Nucleus accumbens (tissue), 56 donors: ENCODE results near the gene POGLUT3.

Source experiments
- DNase-seq, 56 donors: peaks; one replicate each; lab custom pipeline; 2025; lab: John Stamatoyannopoulos, UW

POGLUT3 gene

GRCh38 chr11:108508653-108509593 lies 10.7 kb upstream of the POGLUT3 start:
- no peak for DNase-seq

DNA sequence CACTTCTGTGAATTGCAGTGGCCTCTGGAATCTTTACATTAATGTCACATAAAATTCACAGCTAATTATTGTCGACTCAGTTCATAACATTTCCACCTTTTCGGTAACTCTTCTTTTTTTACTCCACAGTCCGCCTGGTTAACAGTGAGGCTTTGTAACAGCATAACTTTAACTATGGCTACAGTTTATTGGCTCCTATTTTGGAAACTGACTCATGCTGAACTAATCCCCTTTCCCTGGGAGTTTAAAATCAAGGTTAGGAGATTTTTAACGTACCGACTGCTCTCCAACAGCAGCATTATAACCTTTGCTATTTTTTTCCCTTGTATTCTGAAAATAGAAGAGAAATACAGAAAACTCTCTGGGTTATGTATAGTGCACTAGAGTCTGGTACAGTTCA lies 3.2 kb upstream of the POGLUT3 start:
- no peak for DNase-seq

DNA sequence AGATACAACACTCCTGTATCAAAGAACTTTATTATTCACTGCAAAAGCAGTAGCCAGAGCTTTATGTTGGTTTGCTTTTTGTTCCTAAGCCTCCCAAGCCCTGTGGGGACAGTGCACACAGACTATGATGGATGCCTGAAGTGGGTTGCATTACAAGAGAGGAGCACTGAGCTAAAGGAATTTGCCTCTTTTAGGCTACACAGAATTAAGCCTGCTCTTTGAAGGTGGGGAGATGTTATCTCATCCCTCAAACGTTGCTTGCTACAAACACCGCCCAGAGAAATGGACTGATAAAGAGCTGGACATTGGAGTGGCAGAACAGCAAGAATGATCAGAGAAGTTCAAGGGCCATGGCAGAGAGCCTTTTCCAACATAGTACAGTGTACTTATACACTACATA lies 2.5 kb upstream of the POGLUT3 start:
- DNase-seq: no peak

DNA sequence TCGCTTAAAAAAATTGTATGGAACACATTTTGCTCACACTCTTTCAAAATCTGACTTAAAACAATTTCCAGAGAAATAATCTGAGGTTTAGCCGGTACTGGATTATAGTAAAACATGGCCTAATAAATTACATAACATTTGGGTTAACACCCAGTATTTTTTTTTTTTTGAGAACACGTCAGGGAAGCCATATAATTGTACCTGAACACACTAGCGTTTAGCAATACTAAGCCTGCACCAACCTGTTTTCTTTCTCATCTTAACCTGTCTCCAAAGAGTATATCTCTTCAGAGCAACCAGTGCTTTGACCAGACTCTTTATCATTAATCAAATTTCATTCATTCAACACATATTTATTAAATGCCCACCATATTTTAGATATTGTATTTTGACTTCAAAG lies 2.0 kb upstream of the POGLUT3 start:
- DNase-seq: no peak

GRCh38 chr11:108498816-108499408 lies 728 bp upstream of the POGLUT3 start:
- DNase-seq: peak in 1 of 56 donors; percentile 0

- DNase-seq: peak in 44 of 56 donors; percentile 7 to 88 (median 30)
Measured at GRCh38 chr11:108497317-108498045, 703 bp downstream of the POGLUT3 start.

DNA sequence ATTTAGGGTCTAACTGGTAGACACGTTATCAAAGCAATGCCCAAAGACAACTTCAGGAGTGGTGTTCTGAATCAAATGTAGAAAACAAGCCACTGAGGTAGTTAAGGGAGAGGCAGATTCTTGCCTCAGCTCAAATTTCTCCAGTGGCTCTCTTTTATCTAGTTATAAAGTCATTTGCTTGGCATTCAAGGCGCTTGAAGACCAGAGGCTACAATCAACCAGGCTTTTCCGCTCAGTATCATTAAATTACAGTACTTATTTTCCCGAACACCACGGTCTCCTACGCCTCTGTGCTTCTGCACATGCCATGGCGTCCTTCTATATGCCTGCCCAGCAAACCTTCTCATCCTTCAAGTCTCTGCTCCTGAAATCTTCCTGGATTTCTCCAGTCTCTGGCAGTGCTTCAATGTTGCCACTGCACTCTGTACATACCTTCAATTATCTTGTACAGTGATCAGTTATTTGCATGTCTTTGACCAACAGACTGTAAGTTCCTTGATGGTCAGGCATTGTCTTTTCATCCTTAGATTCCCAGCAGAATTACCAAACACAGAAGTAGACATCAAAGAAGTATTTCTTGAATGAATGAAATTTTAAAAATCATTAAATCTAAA lies 1.4 kb downstream of the POGLUT3 start:
- DNase-seq: no peak

GRCh38 chr11:108495326-108495725 lies 2.9 kb downstream of the POGLUT3 start:
- no peak for DNase-seq

DNA sequence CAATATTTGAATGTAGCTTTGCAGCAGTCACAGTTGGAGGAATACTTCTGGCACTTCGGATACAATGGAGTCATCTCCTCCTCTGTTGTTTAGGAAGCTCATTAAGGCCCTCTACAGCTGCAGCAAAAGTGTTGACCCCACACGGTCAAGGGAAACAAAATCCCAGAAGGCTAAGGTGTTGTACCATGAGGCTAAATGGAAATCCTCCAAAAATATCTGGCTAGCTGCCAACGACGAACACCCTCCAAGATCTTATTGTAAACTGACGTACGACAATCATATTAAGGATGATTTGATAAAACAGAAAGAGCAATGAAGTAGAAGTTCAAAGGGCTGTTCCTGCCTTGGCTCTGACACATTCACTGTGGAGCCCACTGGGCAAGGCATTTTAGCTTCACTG lies 4.0 kb downstream of the POGLUT3 start:
- DNase-seq: no peak

GRCh38 chr11:108491936-108492335 lies 6.2 kb downstream of the POGLUT3 start:
- no peak for DNase-seq

GRCh38 chr11:108486828-108487227 lies 11.4 kb downstream of the POGLUT3 start:
- no peak for DNase-seq

- no peak for DNase-seq
Measured at GRCh38 chr11:108486331-108486730, 11.9 kb downstream of the POGLUT3 start.

- DNase-seq: no peak
Measured at GRCh38 chr11:108483163-108483562, 15.0 kb downstream of the POGLUT3 start.

- no peak for DNase-seq
Measured at GRCh38 chr11:108474664-108475463, 23.3 kb downstream of the POGLUT3 start.

DNA sequence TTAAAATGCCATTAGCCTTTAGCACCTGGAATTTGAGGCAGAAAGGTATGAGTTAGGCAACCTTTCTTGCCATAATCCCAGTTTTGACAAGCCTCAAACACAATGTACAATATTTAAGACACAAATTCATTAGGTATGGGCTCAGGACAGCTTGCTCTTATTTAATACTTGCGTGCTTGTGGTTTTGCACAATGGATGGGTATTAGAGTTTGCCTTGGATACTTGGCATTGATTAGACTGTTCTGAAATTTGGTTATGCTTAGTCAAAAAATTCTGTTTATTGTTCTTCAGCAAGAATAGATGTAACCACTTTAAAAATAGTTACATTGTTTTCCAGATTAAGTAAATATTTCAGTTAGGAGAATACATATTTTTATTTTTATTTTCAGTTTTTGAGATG lies 25.5 kb downstream of the POGLUT3 start:
- no peak for DNase-seq

- DNase-seq: no peak
Measured at GRCh38 chr11:108468478-108468864, 29.7 kb downstream of the POGLUT3 start.

DNA sequence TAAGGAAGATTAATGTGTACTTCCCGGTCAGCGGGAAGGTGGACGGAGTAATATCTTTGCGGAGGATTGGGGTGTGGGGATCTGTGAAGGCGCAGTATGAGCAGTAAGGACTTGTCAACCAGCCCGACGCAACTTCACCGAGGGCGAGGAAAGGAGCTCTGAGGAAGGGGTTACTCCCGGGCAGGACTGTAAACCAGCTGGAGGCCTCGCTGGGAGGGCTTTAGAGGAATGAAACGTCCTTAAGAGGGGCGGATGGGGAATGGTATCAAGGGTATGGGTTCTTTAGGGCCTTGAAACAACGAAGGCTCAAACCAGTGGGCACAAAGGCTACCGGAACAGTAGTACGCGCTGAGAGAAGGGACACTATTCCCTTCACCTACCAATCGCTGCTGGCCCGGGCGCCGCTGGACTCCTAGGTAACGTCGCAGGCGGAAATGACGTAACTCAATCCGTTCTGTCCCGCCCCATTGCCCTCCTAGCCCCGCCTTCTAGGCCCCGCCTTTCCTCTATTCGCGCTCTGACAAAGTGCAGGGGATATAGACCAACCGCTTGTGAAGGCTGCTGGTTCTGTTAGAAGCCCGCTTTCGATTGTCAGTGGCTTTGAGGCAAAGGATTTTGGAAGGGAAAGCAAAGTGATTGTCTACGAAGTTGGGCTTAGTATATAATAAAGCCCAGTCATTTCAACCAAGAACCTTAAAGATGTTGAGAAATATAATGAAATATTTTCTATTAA lies 30.9 kb downstream of the POGLUT3 start, which contains the start of gene C11orf65:
Gene C11orf65 (minus strand): TSS at position 439 of the 733 bp plus-strand sequence. CDS start 5,970 bp downstream, outside the sequence.
- DNase-seq: peak; percentile 70 to 98 (median 92)

- DNase-seq: no peak
Measured at GRCh38 chr11:108466405-108466804, 31.8 kb downstream of the POGLUT3 start.

DNA sequence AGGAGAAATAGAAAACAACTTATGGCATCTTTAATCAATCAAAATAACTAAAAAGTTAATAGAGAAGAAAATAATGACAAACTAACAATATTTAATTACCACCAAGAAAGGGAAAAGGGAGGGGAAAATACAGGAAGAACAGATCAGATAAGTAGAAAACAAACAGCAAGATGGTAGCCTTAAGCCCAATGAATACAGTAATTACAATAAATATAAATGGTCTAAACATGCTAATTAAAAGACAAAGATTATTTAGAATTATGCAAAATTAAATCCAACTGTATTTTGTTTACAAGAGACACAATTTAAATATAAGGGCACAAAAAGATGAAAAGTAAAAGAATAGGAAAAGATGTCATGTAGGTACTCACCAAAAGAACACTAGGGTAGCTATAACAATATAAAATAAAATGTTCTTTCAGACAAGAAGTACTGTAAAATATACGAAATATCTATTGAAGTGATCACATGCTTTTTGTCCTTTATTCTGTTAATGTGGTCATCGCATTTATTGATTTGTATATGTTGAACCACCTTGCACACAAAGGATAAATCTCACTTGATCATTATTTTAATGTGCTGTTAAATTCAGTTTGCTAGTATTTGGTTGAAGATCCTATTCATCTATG lies 44.9 kb downstream of the POGLUT3 start:
- no peak for DNase-seq
